Measurements from ENCODE around the gene DNAJC17. TPM values are rescaled to one million over a fixed set of nuclear protein-coding genes. Genes with fewer than 3 reads are reported as not detected.

Gene DNAJC17
- total and polyA plus RNA-seq, 12 donors = 9.9 to 62.1 (median 16.2) TPM

DNA sequence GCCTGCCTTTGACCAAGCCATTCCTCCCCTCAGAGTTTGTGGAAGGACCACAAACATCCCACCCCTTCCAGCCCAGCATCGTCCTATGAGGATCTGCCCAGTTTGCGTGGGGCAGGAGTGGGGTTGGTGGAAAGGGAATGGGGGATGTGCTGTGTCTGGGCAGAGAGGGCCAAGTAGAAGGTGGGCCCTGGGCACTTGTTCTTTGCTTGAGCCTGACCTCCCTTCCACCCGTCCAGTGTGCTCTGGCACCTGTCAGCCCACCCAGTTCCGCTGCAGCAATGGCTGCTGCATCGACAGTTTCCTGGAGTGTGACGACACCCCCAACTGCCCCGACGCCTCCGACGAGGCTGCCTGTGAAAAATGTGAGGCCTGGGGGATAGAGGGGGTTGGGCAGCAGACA lies 46.9 kb upstream of the DNAJC17 start:
- 55 to 63% methylated on average over 10 of the region's 10 CpGs for WGBS, 2 donors
- Histone ChIP-seq H3K36me3 (no peaks in the 10 kb centered on the region), H3K4me3 (no peak overlapping the region), H3K27ac (no peak overlapping the region), H3K4me1 (peaks cover 0 to 14% (median 0%) of the 10 kb centered on the region in 9 donors), H3K27me3 (peaks cover 0 to 14% (median 0%) of the 10 kb centered on the region in 7 donors), H3K9me3 (no peaks in the 10 kb centered on the region)
- DNase-seq (no peak), ATAC-seq (no peak)
- intact Hi-C loops (cut with DNase I) = loop anchor here in 2 of 10 donors (10.0 kb wide), 1 partner anchor 331 kb away; no protein-coding TSS in a partner anchor
- TF ChIP-seq, protein P1, sequence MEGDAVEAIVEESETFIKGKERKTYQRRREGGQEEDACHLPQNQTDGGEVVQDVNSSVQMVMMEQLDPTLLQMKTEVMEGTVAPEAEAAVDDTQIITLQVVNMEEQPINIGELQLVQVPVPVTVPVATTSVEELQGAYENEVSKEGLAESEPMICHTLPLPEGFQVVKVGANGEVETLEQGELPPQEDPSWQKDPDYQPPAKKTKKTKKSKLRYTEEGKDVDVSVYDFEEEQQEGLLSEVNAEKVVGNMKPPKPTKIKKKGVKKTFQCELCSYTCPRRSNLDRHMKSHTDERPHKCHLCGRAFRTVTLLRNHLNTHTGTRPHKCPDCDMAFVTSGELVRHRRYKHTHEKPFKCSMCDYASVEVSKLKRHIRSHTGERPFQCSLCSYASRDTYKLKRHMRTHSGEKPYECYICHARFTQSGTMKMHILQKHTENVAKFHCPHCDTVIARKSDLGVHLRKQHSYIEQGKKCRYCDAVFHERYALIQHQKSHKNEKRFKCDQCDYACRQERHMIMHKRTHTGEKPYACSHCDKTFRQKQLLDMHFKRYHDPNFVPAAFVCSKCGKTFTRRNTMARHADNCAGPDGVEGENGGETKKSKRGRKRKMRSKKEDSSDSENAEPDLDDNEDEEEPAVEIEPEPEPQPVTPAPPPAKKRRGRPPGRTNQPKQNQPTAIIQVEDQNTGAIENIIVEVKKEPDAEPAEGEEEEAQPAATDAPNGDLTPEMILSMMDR (IDR thresholded peaks at IDR 0.05) = no peak

DNA sequence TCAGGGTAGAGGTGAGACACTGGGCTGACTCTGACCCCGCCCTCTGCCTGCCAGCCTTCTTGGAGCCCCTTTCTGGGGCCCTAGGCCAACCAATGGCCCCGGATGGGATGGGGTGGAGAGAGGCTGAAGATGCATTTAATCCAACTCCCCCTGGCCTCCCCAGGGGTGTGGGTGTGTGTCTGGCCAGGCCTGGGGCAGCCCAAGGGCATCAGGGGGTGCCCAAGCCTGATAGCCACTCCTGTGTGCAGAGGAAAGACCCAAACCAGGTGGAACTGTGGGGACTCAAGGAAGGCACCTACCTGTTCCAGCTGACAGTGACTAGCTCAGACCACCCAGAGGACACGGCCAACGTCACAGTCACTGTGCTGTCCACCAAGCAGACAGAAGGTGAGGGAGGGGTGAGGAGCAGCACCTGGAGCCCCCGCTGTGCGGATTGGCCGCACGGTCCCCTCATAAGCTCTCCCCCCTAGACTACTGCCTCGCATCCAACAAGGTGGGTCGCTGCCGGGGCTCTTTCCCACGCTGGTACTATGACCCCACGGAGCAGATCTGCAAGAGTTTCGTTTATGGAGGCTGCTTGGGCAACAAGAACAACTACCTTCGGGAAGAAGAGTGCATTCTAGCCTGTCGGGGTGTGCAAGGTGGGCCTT lies 46.1 kb upstream of the DNAJC17 start:
- no peak overlapping the region for H3K27ac ChIP-seq
- H3K4me1 ChIP-seq = peaks cover 0 to 11% (median 0%) of the 10 kb centered on the region in 9 donors
- no peak overlapping the region for H3K4me3 ChIP-seq
- no peak for ATAC-seq
- no peaks in the 10 kb centered on the region for H3K9me3 ChIP-seq
- peaks cover 0 to 7% (median 0%) of the 10 kb centered on the region in 7 donors for H3K27me3 ChIP-seq
- WGBS, 2 donors = 92 to 93% methylated on average over 16 of the region's 16 CpGs
- TF ChIP-seq, protein P1 (IDR thresholded peaks at IDR 0.05) = no peak
- H3K36me3 ChIP-seq = no peaks in the 10 kb centered on the region
- intact Hi-C loops (cut with DNase I) = loop anchor here in 2 of 10 donors (10.0 kb wide), 1 partner anchor 331 kb away; no protein-coding TSS in a partner anchor
- no peak for DNase-seq

DNA sequence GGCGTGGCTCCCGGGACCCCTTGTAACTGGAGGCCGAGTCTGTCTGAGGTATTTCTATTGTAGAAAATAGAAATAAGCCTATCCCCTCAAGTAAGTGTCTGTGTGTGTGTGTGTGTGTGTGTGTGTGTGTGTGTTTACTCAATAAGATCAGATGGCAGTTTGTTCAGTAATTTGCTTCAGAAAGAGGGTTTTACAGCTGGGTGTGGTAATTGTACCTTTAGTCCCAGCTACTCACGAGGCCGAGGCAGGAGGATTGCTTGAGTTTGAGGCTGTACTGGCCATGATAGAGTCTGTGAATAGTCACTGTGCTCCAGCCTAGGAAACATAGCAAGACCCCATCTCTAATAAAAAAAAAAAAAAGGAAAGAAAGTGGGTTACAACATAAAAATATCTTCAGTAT lies 45.3 kb upstream of the DNAJC17 start:
- 90 to 96% methylated on average over 5 of the region's 5 CpGs for WGBS, 2 donors
- TF ChIP-seq, protein P1 (IDR thresholded peaks at IDR 0.05) = no peak
- H3K4me1 ChIP-seq = peaks cover 0 to 14% (median 0%) of the 10 kb centered on the region in 9 donors
- no peaks in the 10 kb centered on the region for H3K36me3 ChIP-seq
- no peaks in the 10 kb centered on the region for H3K9me3 ChIP-seq
- H3K4me3 ChIP-seq = no peak overlapping the region
- intact Hi-C loops (cut with DNase I) = loop anchor here in 2 of 10 donors (10.0 kb wide), 1 partner anchor 332 kb away; no protein-coding TSS in a partner anchor
- H3K27me3 ChIP-seq = peaks cover 0 to 7% (median 0%) of the 10 kb centered on the region in 7 donors
- no peak overlapping the region for H3K27ac ChIP-seq
- ATAC-seq = no peak
- no peak for DNase-seq

DNA sequence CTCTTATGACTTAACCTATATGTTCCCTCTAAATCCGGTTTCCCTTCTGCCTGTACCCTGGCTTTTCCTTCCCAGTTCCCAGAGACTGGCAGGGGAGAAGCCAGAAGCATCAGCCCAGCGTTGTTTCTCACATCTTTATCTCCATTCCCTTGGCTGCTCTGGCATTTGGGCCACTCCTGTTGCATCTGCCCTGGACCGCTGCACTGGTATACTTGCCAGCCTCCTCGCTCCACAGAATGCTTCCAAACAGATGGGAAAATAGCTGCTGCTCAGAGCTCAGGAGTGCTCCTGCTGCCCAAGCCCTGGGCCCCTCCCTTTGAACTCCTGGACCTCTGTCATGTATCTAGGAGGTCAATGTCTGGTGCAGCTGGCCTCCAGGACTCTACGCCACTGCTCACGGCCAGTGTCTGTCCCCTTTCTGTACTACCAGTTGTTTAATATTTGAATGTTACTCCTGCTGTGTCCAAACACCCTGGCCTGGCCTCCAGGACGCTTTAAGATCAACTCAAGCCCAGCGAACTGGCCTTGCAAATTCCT lies 43.4 kb upstream of the DNAJC17 start:
- no peaks in the 10 kb centered on the region for H3K36me3 ChIP-seq
- TF ChIP-seq, protein P1 (IDR thresholded peaks at IDR 0.05) = no peak
- 83 to 86% methylated on average over 8 of the region's 8 CpGs for WGBS, 2 donors
- no peak overlapping the region for H3K27ac ChIP-seq
- H3K9me3 ChIP-seq = no peaks in the 10 kb centered on the region
- no peak for ATAC-seq
- intact Hi-C loops (cut with DNase I) = loop anchor here in 2 of 10 donors (10.0 kb wide), 1 partner anchor 334 kb away; no protein-coding TSS in a partner anchor
- no peak for DNase-seq
- H3K4me3 ChIP-seq = no peak overlapping the region
- H3K4me1 ChIP-seq = peaks cover 0 to 23% (median 0%) of the 10 kb centered on the region in 9 donors
- H3K27me3 ChIP-seq = peaks cover 0 to 18% (median 10%) of the 10 kb centered on the region in 7 donors
